Neural progenitor cell (in vitro differentiated cells): ENCODE data around the gene SNX20.

Experiments
- EZH2 ChIP-seq: fragments of 200-600 bp; sonication (generic); IDR thresholded peaks from 2 replicates; pipeline ENCODE4 v1.6.1; 2017; ENCODE audit warnings: antibody characterized with exemption, mild to moderate bottlenecking, moderate library complexity
- EZH2phosphoT487 ChIP-seq: fragments of 200-600 bp; sonication (generic); IDR thresholded peaks from 2 replicates; pipeline ENCODE4 v1.6.1; 2017; ENCODE audit warnings: antibody characterized with exemption
- TF ChIP-seq, protein P1 (sequence below): fragments of 200-600 bp; sonication (generic); IDR thresholded peaks from 2 replicates; pipeline ENCODE4 v1.5.1; 2017; ENCODE audit warnings: antibody characterized with exemption, mild to moderate bottlenecking

DNA sequence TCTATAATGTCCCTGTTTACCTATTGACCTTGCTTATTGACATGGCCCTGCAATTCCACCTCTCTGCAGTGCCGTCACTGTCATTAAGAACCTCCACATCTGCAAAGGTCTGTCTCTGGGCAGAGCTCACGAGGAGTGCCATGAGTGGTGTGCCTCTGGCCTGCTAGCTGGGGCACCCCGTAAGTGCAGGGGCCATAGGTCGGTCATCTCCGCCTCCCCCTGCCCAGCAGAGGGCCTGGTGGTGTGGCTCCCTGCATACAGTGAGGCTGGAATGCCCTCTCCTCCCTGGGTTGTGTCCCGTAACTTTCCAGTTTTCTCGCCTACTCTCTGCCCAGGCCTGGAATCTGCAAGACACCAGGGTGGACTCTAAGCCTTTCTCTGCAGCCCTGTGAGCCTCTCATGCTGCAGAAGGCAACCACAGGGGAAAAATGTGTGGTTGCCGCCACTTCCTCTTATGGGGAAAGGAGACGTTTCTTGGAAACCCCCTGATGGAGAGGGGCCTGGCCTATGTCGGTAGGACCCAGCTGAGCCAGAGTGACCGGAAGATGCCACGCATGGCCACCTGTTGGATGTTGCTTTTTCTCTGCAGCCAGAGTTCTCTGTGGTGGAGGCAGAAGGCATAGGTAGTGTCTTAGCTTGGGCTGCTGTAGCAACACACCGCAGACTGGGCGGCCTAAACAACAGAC is 2.7 kb upstream of the SNX20 start:
- TF ChIP-seq, protein P1, sequence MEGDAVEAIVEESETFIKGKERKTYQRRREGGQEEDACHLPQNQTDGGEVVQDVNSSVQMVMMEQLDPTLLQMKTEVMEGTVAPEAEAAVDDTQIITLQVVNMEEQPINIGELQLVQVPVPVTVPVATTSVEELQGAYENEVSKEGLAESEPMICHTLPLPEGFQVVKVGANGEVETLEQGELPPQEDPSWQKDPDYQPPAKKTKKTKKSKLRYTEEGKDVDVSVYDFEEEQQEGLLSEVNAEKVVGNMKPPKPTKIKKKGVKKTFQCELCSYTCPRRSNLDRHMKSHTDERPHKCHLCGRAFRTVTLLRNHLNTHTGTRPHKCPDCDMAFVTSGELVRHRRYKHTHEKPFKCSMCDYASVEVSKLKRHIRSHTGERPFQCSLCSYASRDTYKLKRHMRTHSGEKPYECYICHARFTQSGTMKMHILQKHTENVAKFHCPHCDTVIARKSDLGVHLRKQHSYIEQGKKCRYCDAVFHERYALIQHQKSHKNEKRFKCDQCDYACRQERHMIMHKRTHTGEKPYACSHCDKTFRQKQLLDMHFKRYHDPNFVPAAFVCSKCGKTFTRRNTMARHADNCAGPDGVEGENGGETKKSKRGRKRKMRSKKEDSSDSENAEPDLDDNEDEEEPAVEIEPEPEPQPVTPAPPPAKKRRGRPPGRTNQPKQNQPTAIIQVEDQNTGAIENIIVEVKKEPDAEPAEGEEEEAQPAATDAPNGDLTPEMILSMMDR = no peak
- TF ChIP-seq EZH2 = no peak
- TF ChIP-seq EZH2phosphoT487 = no peak
